Suppressor macrophage treated with lipopolysaccharide for 4 hours (primary cell): ENCODE measurements around the gene ALX4.

Experiments
- DNase-seq: peaks from one replicate; pipeline ENCODE4 v3.0.0-alpha.2; 2020

Gene ALX4

GRCh38 chr11:44288133-44288526 lies 21.8 kb downstream of the ALX4 start:
- no peak for DNase-seq

GRCh38 chr11:44286911-44287310 lies 23.0 kb downstream of the ALX4 start:
- no peak for DNase-seq

GRCh38 chr11:44286268-44286880 lies 23.6 kb downstream of the ALX4 start:
- peak; percentile 74 for DNase-seq

GRCh38 chr11:44285756-44286155 lies 24.2 kb downstream of the ALX4 start:
- no peak for DNase-seq

- DNase-seq, result no peak
These were observed 27.3 kb downstream of the ALX4 start for GRCh38 chr11:44282620-44283019.

GRCh38 chr11:44281151-44281550 lies 28.8 kb downstream of the ALX4 start:
- DNase-seq, result no peak

GRCh38 chr11:44280257-44280656 lies 29.7 kb downstream of the ALX4 start:
- no peak for DNase-seq

- DNase-seq, result no peak
These were observed 30.5 kb downstream of the ALX4 start for GRCh38 chr11:44279483-44279882.

GRCh38 chr11:44277196-44278090 lies 32.5 kb downstream of the ALX4 start:
- no peak for DNase-seq

- DNase-seq, result no peak
These were observed 33.9 kb downstream of the ALX4 start for GRCh38 chr11:44275961-44276550.

- no peak for DNase-seq
These were observed 34.7 kb downstream of the ALX4 start for GRCh38 chr11:44275241-44275640.

- no peak for DNase-seq
These were observed 35.5 kb downstream of the ALX4 start for GRCh38 chr11:44274404-44274803.

GRCh38 chr11:44271286-44271685 lies 38.7 kb downstream of the ALX4 start:
- DNase-seq, result no peak

GRCh38 chr11:44270403-44271273 lies 39.3 kb downstream of the ALX4 start:
- DNase-seq, result no peak

- no peak for DNase-seq
These were observed 40.3 kb downstream of the ALX4 start for GRCh38 chr11:44269369-44270351.

GRCh38 chr11:44268614-44269080 lies 41.3 kb downstream of the ALX4 start:
- no peak for DNase-seq

GRCh38 chr11:44267750-44268613 lies 42.0 kb downstream of the ALX4 start:
- no peak for DNase-seq

GRCh38 chr11:44267006-44267749 lies 42.8 kb downstream of the ALX4 start:
- no peak for DNase-seq

GRCh38 chr11:44266056-44266780 lies 43.7 kb downstream of the ALX4 start:
- no peak for DNase-seq
